HG03097 (cell line): ENCODE data around the gene OXNAD1.

ENCODE experiments used
- ATAC-seq: cut with Tn5 transposase; IDR thresholded peaks from one replicate; pipeline ENCODE4 v1.9.1; 2021; ENCODE audit not compliant: unreplicated experiment, low FRiP score

Gene OXNAD1

GRCh38 chr3:16245609-16246008 is 19.4 kb upstream of the OXNAD1 start:
- ATAC-seq, result no peak

- peak; percentile 67 for ATAC-seq
Observed at GRCh38 chr3:16247282-16248061, 17.5 kb upstream of the OXNAD1 start.

- ATAC-seq, result no peak
Observed at GRCh38 chr3:16248556-16248955, 16.5 kb upstream of the OXNAD1 start.

GRCh38 chr3:16249336-16249735 is 15.7 kb upstream of the OXNAD1 start:
- no peak for ATAC-seq

GRCh38 chr3:16249886-16250285 is 15.1 kb upstream of the OXNAD1 start:
- no peak for ATAC-seq

- no peak for ATAC-seq
Observed at GRCh38 chr3:16251316-16252085, 13.5 kb upstream of the OXNAD1 start.

- no peak for ATAC-seq
Observed at GRCh38 chr3:16252243-16252978, 12.6 kb upstream of the OXNAD1 start.

- ATAC-seq, result no peak
Observed at GRCh38 chr3:16252988-16253387, 12.0 kb upstream of the OXNAD1 start.

- no peak for ATAC-seq
Observed at GRCh38 chr3:16253601-16254000, 11.4 kb upstream of the OXNAD1 start.

GRCh38 chr3:16254916-16255315 is 10.1 kb upstream of the OXNAD1 start:
- no peak for ATAC-seq

GRCh38 chr3:16255326-16255725 is 9.7 kb upstream of the OXNAD1 start:
- no peak for ATAC-seq

GRCh38 chr3:16255726-16256125 is 9.3 kb upstream of the OXNAD1 start:
- no peak for ATAC-seq

- ATAC-seq, result no peak
Observed at GRCh38 chr3:16257309-16257708, 7.7 kb upstream of the OXNAD1 start.

- ATAC-seq, result no peak
Observed at GRCh38 chr3:16258177-16258576, 6.8 kb upstream of the OXNAD1 start.

- ATAC-seq, result no peak
Observed at GRCh38 chr3:16258866-16259265, 6.1 kb upstream of the OXNAD1 start.

GRCh38 chr3:16260046-16260445 is 5.0 kb upstream of the OXNAD1 start:
- ATAC-seq, result no peak

GRCh38 chr3:16262174-16262573 is 2.8 kb upstream of the OXNAD1 start:
- ATAC-seq, result no peak

- ATAC-seq, result no peak
Observed at GRCh38 chr3:16264174-16264707, 771 bp upstream of the OXNAD1 start.

GRCh38 chr3:16265455-16265786 is 409 bp downstream of the OXNAD1 start:
- no peak for ATAC-seq

GRCh38 chr3:16266714-16267113 is 1.7 kb downstream of the OXNAD1 start:
- ATAC-seq, result no peak

GRCh38 chr3:16270855-16271254 is 5.8 kb downstream of the OXNAD1 start:
- no peak for ATAC-seq
